OCI-LY3 (cell line): ENCODE results near the gene KTN1.

Experiments
- EZH2phosphoT487 ChIP-seq: fragments of 200-600 bp; shearing (Covaris generic); IDR thresholded peaks from 2 replicates; pipeline ENCODE4 v1.6.1; 2018; ENCODE audit warnings: antibody characterized with exemption, mixed run types, low read depth
- TF ChIP-seq, protein P1 (sequence below): fragments of 200-600, 300-600 bp; sonication (generic); IDR thresholded peaks from 2 replicates; pipeline ENCODE4 v1.5.1; 2014; ENCODE audit warnings: antibody characterized with exemption, low read length, low read depth

DNA sequence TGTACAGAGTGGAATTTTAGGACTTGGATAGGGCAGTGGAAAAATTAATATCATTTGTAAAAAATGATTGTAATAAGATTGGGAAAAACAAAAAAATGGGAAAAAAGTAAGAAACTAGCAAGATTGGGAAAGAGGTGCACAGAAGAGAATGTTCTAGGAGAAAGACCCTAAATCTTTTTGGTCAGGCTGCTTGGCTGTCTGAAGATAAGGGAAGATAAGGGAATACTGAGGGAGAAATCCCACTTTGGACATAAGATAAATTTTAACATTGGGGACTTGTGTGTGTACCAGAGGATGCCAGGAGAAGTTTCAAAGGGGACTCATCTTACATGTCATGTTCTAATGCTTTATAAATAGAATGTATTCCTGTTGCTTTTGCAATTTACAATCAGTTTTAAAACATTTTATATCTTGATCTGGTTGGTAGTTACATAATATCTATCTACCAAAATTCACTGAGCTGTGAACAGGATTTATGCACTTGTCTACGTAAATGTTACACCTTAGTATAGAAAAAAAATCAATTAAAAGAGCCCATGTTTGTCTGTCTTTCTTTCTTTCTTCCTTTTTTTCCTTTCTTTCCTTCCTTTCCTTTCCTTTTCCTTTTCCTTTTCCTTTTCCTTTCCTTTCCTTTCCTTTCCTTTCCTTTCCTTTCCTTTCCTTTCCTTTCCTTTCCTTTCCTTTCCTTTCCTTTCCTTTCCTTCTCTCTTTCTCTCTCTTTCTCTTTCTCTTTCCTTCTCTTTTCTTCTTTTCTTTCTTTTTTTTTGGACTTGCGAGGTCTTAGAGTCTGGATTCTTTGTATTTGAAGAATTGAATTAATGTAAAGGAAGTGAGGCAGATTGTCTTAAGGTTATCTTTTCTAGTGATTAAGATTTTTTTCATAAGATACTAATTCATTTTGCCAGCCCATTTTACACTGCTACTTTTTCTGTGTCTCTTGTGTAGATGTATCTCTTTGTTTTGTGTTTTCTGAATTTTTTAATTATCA is 66.1 kb downstream of the KTN1 start:
- TF ChIP-seq, protein P1, sequence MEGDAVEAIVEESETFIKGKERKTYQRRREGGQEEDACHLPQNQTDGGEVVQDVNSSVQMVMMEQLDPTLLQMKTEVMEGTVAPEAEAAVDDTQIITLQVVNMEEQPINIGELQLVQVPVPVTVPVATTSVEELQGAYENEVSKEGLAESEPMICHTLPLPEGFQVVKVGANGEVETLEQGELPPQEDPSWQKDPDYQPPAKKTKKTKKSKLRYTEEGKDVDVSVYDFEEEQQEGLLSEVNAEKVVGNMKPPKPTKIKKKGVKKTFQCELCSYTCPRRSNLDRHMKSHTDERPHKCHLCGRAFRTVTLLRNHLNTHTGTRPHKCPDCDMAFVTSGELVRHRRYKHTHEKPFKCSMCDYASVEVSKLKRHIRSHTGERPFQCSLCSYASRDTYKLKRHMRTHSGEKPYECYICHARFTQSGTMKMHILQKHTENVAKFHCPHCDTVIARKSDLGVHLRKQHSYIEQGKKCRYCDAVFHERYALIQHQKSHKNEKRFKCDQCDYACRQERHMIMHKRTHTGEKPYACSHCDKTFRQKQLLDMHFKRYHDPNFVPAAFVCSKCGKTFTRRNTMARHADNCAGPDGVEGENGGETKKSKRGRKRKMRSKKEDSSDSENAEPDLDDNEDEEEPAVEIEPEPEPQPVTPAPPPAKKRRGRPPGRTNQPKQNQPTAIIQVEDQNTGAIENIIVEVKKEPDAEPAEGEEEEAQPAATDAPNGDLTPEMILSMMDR = no peak
- no peak for TF ChIP-seq EZH2phosphoT487
